HTR-8/SVneo (cell line): ENCODE measurements around the gene DLGAP1.
"Not testable (repeated sequence)": the region's sequence is repeated elsewhere in the genome, so short reads cannot be mapped to it uniquely, and the experiment has no call there.

Source experiments
- DNase-seq: peaks from one replicate; pipeline ENCODE4 v3.0.0; 2011; ENCODE audit warnings: low spot score, mixed read lengths; ENCODE audit not compliant: insufficient read length
- FAIRE-seq: peaks from 2 replicates; lab custom pipeline; 2011; peaks lifted over from hg19 to GRCh38; lab: Jason Lieb, UNC

The DLGAP1 gene

GRCh38 chr18:4394700-4395099, 60.4 kb downstream of the DLGAP1 start:
- FAIRE-seq (no peak), DNase-seq (no peak)

GRCh38 chr18:4391859-4392258, 63.2 kb downstream of the DLGAP1 start:
- no peak for DNase-seq
- FAIRE-seq = no peak

GRCh38 chr18:4385876-4386275, 69.2 kb downstream of the DLGAP1 start:
- DNase-seq (no peak), FAIRE-seq (no peak)

- FAIRE-seq = no peak
- no peak for DNase-seq
Measured at GRCh38 chr18:4384932-4385331, 70.2 kb downstream of the DLGAP1 start.

GRCh38 chr18:4374564-4374963, 80.5 kb downstream of the DLGAP1 start:
- FAIRE-seq = no peak
- no peak for DNase-seq

GRCh38 chr18:4369705-4370104, 85.4 kb downstream of the DLGAP1 start:
- no peak for DNase-seq
- no peak for FAIRE-seq

- no peak for FAIRE-seq
- no peak for DNase-seq
Measured at GRCh38 chr18:4360221-4360715, 94.8 kb downstream of the DLGAP1 start.

GRCh38 chr18:4358618-4359017, 96.5 kb downstream of the DLGAP1 start:
- FAIRE-seq (no peak), DNase-seq (no peak)

GRCh38 chr18:4357579-4357978, 97.5 kb downstream of the DLGAP1 start:
- DNase-seq (no peak), FAIRE-seq (no peak)

- no peak for FAIRE-seq
- DNase-seq = no peak
Measured at GRCh38 chr18:4356929-4357328, 98.2 kb downstream of the DLGAP1 start.

GRCh38 chr18:4353853-4354418, 101.2 kb downstream of the DLGAP1 start:
- FAIRE-seq (no peak), DNase-seq (no peak)

- DNase-seq (no peak), FAIRE-seq (no peak)
Measured at GRCh38 chr18:4352746-4353551, 102.2 kb downstream of the DLGAP1 start.

GRCh38 chr18:4351005-4351404, 104.1 kb downstream of the DLGAP1 start:
- FAIRE-seq (no peak), DNase-seq (no peak)

GRCh38 chr18:4335386-4335785, 119.7 kb downstream of the DLGAP1 start:
- DNase-seq = no peak
- no peak for FAIRE-seq

- no peak for FAIRE-seq
- DNase-seq = no peak
Measured at GRCh38 chr18:4333043-4333442, 122.1 kb downstream of the DLGAP1 start.

- DNase-seq (no peak), FAIRE-seq (no peak)
Measured at GRCh38 chr18:4319738-4320677, 135.1 kb downstream of the DLGAP1 start.

GRCh38 chr18:4318311-4318710, 136.8 kb downstream of the DLGAP1 start:
- no peak for FAIRE-seq

GRCh38 chr18:4311945-4312344, 143.2 kb downstream of the DLGAP1 start:
- FAIRE-seq, DNase-seq: not testable (repeated sequence)

More at GRCh38 chr18:4318311-4318710, 136.8 kb downstream of the DLGAP1 start:
- no peak for DNase-seq

- FAIRE-seq (no peak), DNase-seq (no peak)
Measured at GRCh38 chr18:4311136-4311535, 144.0 kb downstream of the DLGAP1 start.

- DNase-seq = no peak
- FAIRE-seq = no peak
Measured at GRCh38 chr18:4309227-4309626, 145.9 kb downstream of the DLGAP1 start.

- no peak for DNase-seq
- no peak for FAIRE-seq
Measured at GRCh38 chr18:4308576-4308975, 146.5 kb downstream of the DLGAP1 start.
